Upper lobe of left lung (tissue), 4 donors: Measurements from ENCODE around the gene NSUN3.

Source experiments
- EP300 ChIP-seq, 4 donors: sonication (generic); formaldehyde crosslinking; IDR thresholded peaks; one replicate each; pipeline ENCODE4 v1.5.1; 2017; ENCODE audit warnings: antibody characterized with exemption in 4 of 4, control low read depth in 2 of 4
- POLR2AphosphoS5 ChIP-seq, 2 donors: sonication (generic); formaldehyde crosslinking; IDR thresholded peaks; one replicate each; pipeline ENCODE4 v1.5.1; 2017; ENCODE audit warnings: antibody characterized with exemption in 2 of 2
- TF ChIP-seq, protein P1 (sequence below), 6 experiments: fragments of 450-650 bp in 4 of 6; fragments of 200-600 bp in 2 of 6; sonication (generic) in 2 of 6; IDR thresholded peaks; one replicate each; pipeline ENCODE4 v1.5.1; 2016 to 2019; ENCODE audit warnings: antibody characterized with exemption in 6 of 6

DNA sequence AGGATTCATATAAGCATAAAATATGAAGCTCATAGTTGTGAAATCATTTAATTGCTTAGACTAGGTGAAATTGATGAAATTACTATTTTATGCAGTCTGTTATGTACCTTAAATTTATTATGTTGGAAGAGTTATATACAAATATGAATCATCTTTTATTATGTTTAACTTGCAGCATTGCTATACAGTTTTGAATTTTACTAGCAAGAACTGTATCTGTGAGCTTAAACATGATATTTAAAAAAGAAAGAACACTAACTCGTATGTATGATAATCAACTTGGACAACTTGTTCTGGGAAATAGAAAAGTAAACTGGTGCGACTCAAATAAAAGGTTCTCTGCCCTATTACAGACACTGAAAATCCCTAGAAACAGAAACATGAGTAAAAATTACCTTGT is 36.2 kb upstream of the NSUN3 start:
- no peak for TF ChIP-seq POLR2AphosphoS5 (IDR thresholded peaks at IDR 0.05)
- TF ChIP-seq, protein P1, sequence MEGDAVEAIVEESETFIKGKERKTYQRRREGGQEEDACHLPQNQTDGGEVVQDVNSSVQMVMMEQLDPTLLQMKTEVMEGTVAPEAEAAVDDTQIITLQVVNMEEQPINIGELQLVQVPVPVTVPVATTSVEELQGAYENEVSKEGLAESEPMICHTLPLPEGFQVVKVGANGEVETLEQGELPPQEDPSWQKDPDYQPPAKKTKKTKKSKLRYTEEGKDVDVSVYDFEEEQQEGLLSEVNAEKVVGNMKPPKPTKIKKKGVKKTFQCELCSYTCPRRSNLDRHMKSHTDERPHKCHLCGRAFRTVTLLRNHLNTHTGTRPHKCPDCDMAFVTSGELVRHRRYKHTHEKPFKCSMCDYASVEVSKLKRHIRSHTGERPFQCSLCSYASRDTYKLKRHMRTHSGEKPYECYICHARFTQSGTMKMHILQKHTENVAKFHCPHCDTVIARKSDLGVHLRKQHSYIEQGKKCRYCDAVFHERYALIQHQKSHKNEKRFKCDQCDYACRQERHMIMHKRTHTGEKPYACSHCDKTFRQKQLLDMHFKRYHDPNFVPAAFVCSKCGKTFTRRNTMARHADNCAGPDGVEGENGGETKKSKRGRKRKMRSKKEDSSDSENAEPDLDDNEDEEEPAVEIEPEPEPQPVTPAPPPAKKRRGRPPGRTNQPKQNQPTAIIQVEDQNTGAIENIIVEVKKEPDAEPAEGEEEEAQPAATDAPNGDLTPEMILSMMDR (IDR thresholded peaks at IDR 0.05), result no peak
- no peak for TF ChIP-seq EP300 (IDR thresholded peaks at IDR 0.05)
